GM12891 (cell line): ENCODE measurements around the gene PACS2.

Experiments
- POLR2A ChIP-seq: IDR thresholded peaks from 2 replicates; pipeline ENCODE4 v1.6.1; 2011; ENCODE audit warnings: low read depth, low read length, control low read depth
- POU2F2 ChIP-seq: IDR thresholded peaks from 2 replicates; pipeline ENCODE4 v1.6.1; 2011; ENCODE audit warnings: low read depth, mild to moderate bottlenecking, control low read depth, low read length, moderate library complexity
- TAF1 ChIP-seq: IDR thresholded peaks from 2 replicates; pipeline ENCODE4 v1.6.1; 2011; ENCODE audit warnings: low read depth, low read length, control low read depth

- TF ChIP-seq POLR2A, result no peak
- TF ChIP-seq TAF1, result no peak
- no peak for TF ChIP-seq POU2F2
Observed at GRCh38 chr14:105316968-105317510, 2.5 kb downstream of the PACS2 start.
